Left renal pelvis (tissue), 4 donors: Measurements from ENCODE around the gene GLA. TPM values are rescaled to one million over a fixed set of nuclear protein-coding genes. Genes with fewer than 3 reads are reported as not detected.

Source experiments
- DNase-seq, 4 donors: peaks; one replicate each; pipeline ENCODE4 v3.0.0-alpha.2; 2013; ENCODE audit warnings: low read depth in 4 of 4, low spot score in 3 of 4
- polyA plus RNA-seq, 4 donors: library from polyadenylated mRNA; unstranded; fragments of 120-200 nt; gene quantifications; one replicate each; pipeline ENCODE4 v1.2.1, GENCODE V29; 2013; ENCODE audit not compliant: insufficient read length in 4 of 4

The GLA gene
- polyA plus RNA-seq, 4 donors: 32.0 to 45.4 (median 34.1) TPM

- DNase-seq: no peak
Measured at GRCh38 chrX:101398694-101399093, 9.0 kb downstream of the GLA start.

- DNase-seq: no peak
Measured at GRCh38 chrX:101397779-101398178, 9.9 kb downstream of the GLA start.

- no peak for DNase-seq
Measured at GRCh38 chrX:101395789-101396188, 11.9 kb downstream of the GLA start.

DNA sequence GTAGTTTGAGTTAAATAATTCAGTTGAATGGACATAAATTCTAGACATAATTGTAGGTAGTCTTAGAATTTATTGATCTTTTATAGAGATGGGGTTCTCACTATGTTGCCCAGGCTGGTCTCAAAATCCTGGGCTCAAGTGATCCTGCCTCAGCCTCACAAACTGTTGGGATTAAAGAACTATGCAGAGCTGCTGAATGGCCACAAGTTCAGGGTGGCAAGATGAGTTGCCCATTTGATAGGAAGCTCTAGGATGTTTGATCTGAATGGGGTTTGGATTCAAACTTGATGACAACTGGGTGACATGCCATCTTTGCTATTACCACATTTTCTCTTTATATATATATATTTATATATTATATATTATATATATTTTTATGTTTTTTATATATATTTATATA is 13.4 kb downstream of the GLA start:
- no peak for DNase-seq

DNA sequence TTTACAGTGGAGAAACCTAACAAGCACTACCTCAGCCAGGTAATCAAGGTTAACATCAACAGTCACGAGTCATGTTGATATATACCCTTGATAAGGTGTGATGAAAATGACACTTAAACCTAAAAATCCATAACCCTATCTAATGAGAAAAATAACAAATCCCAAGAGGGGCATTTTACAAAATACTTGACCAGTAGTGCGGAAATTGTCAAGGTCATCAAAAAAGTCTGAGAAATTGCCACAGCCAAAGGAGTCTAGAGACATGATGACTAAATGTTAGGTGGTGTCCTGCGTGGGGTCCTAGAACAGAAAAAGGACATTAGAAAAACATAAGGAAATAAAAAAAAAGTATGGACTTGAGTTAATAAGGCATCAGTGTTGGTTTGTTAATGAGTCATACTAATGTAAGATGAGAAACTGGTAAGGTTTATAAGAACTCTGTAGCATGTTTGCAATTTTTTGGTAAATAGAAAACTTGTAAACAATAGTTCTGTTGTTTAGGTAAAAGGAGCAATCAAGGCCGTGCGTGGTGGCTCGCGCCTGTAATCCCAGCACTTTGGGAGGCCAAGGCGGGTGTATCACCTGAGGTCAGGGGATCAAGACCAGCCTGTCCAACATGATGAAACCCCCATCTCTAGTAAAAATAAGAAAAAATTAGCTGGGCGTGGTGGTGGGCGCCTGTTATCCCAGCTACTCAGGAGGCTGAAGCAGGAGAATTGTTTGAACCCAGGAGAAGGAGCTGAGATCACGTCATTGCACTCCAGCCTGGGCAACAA is 14.0 kb downstream of the GLA start:
- no peak for DNase-seq

DNA sequence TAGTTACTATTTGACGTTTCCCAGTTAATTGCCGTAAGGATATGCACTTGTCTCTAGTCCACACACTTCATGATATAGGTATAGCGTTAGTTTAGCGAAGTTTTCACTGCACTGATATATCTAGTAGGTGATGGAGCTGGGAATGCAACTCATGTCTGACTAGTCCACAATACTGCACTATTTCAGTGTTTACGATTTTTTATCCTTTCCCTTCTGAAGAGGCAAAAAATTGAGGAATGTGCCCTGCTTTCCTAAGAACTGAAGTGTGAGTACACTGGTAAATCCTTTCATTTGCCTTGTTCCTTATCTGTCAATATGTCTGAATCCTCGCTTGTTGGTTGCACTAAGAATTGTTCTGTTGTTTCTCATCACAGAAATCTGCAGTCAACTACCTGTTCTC is 15.9 kb downstream of the GLA start:
- DNase-seq: no peak

DNA sequence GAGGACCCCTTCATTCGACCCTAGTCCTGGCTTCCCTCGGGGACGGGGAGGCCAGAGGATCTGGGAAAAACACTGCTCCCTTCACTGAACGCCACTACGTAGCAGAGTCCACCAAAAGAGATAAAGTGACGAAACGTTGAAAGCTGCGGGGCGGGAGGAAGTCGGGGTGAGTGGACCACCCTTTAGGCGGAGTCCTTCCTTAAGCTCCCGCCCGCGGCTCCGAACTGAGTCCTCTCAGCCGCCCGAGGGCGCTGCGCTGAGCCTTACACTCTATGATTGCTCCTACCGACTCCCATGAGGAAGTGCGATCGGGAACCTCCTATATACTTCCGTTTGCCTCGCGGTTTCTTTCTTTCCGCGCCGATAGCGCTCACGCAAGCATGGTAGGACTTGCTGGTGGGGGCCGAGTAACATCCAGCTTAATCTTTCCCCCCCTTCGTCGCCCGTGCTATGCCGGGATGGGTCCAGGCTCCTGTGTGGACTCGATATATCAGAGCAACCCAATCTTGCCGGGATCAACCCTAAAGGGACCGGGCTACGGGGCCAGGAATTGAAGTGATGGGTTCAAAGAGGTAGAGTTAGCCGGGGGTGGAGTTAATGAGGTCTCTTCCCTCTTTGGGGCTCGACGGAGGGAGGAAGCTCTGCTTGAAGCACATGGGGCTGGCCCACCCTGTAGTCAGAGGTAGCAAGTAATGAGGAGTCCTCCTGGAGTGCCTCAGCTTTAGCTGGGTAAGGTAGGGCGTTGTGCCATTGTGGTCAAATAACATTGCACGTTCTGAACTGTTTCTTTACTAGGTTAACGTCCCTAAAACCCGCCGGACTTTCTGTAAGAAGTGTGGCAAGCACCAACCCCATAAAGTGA is 16.8 kb downstream of the GLA start, which contains the start of gene RPL36A:
Gene RPL36A (plus strand): TSS at position 348 of the 862 bp plus-strand sequence. CDS start 33 bp downstream, at position 381.
- DNase-seq: peak in 3 of 4 donors; percentile 70 to 78 (median 76)

GRCh38 chrX:101388604-101389003 is 19.1 kb downstream of the GLA start:
- DNase-seq: no peak

DNA sequence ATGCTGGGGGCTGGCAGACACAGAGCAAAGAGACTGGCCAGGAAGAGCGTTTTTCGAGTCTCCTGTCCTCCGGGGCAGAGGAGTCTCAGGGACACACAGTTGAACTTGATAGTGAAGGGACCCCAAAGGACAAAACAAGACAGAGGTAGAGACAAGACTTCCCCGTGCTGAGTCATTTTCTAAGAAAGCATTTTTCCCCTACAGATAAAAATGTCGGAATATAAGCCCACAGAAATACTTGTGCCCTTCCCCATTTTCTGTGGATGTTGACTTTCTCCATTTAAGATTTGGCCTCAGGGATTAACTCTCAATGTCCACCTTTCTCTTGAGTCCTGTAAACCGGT is 21.2 kb downstream of the GLA start:
- DNase-seq: no peak

- no peak for DNase-seq
Measured at GRCh38 chrX:101385795-101386541, 21.8 kb downstream of the GLA start, which contains the start of gene BTK. Gene BTK, minus strand, starts transcription at chrX:101386191. Its CDS starts 10,907 bp downstream, at chrX:101375284.

GRCh38 chrX:101385026-101385684 is 22.6 kb downstream of the GLA start:
- no peak for DNase-seq

- no peak for DNase-seq
Measured at GRCh38 chrX:101383679-101384205, 24.0 kb downstream of the GLA start.

- no peak for DNase-seq
Measured at GRCh38 chrX:101377547-101377946, 30.2 kb downstream of the GLA start.

DNA sequence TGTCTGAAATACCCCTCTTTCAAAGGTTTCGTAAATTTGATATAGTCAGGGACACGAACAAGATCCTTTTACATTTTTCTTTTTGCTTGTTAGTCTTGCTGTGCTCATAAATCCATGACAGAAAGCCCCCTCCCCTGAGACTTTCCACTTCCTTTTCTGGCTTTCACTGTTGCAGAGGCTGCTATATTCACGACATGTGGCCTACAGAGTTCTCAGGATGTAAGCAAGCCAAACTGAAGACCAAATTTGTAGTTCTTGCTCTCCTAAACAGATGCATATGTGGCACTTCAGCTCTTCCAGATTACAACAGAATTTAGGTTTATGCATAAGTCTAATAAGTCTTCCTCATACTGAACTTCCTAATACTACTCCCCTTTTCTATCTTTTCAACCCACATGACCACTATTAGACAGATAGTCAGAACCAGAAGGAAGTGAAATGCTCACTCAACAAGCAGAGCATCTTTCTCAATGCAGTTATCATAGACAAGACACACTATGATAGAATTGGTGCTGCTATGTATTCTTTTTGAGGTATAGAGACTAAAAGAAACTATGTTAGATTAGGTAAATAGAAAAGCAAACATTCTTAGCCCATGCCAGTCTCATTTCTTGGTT is 36.7 kb downstream of the GLA start:
- no peak for DNase-seq

DNA sequence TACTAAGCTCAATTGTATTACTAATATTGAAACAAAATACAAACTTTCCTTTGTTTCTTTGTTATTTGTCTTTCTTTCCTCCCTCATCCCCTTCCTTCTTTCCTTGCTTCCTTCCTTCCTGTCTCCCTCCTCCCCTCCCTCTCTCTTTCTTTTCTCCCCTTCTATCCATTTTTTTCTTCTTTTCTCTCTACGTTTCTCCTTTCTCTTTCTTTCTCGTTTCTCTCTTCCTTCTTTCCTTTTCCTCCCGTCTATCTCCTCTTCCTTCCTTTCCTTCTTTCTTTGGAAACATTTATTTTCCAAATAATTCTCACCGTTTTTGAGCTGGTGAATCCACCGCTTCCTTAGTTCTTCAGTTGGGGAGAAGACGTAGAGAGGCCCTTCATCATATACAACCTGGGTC is 38.0 kb downstream of the GLA start:
- no peak for DNase-seq

GRCh38 chrX:101368800-101369199 is 38.9 kb downstream of the GLA start:
- no peak for DNase-seq

- no peak for DNase-seq
Measured at GRCh38 chrX:101365301-101365795, 42.4 kb downstream of the GLA start.

- DNase-seq: no peak
Measured at GRCh38 chrX:101362757-101363156, 45.0 kb downstream of the GLA start.

GRCh38 chrX:101362116-101362515 is 45.6 kb downstream of the GLA start:
- no peak for DNase-seq

DNA sequence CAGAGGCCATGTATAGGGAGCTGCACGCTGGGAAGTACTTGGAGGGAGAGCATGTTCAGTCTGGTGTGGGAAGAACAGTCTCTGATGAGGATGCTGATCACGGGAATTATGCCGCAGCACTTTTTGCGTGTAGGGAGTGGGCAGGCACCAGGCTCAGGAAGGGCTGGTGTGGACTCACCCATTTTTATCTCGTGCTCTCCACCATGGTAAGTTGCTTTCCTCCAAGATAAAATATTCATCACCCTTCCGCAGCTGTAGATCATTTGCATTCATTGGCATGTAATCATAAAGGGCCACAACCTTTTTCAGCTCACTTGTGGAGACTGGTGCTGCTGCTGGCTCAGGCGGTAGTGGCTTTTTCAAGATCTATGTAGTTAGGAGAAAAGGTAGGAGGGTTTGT is 47.3 kb downstream of the GLA start:
- DNase-seq: no peak
